Endothelial cell of umbilical vein (primary cell): ENCODE measurements around the gene PPME1. TPM values are rescaled to one million over a fixed set of nuclear protein-coding genes. Genes with fewer than 3 reads are reported as not detected.

Source experiments
- BruUV-seq: library from RNA; stranded (reverse); fragments of 400-500 nt; replicated peaks from 2 replicates; lab custom pipeline; 2021; lab: Mats Ljungman, UMichigan
- CTCF ChIA-PET: fragments of 300-600, 350-600 bp; sonication (Branson Sonifier 250); formaldehyde crosslinking; loops from one replicate; lab custom pipeline; 2021; ENCODE audit warnings: antibody characterized with exemption, inconsistent platforms; lab: Charles Lee
- POLR2A ChIA-PET: fragments of 300-600, 350-600 bp; sonication (Branson Sonifier 250); formaldehyde crosslinking; loops from one replicate; lab custom pipeline; 2021; ENCODE audit warnings: antibody characterized with exemption, inconsistent platforms; lab: Charles Lee
- DNase-seq: peaks from one replicate; pipeline ENCODE4 v3.0.0-alpha.2; 2011; ENCODE audit warnings: low read depth, low spot score
- FAIRE-seq: peaks from 2 replicates; lab custom pipeline; 2011; peaks lifted over from hg19 to GRCh38; lab: Jason Lieb, UNC
- H2AFZ ChIP-seq: 2 replicates; pipeline ENCODE4 v1.6.0; 2012; ENCODE audit warnings: low read depth, low read length, control low read depth, inconsistent platforms
- H3K27ac ChIP-seq: 2 replicates; pipeline ENCODE4 v1.5.1; 2011; ENCODE audit warnings: low read depth, mild to moderate bottlenecking, control low read depth, low read length, moderate library complexity; ENCODE audit not compliant: insufficient read depth
- H3K27me3 ChIP-seq, 2 experiments: 2 replicates each; pipeline versions ENCODE4 v1.6.0 to v1.6.1; 2011; ENCODE audit warnings: low read length in 2 of 2, mixed read lengths in 1 of 2; ENCODE audit not compliant: control insufficient read depth in 2 of 2, insufficient read depth in 2 of 2
- H3K36me3 ChIP-seq, 2 experiments: 2 replicates in 1 of 2; 3 replicates in 1 of 2; pipeline ENCODE4 v1.5.1; 2011; ENCODE audit warnings: low read length in 2 of 2, mild to moderate bottlenecking in 1 of 2, moderate library complexity in 1 of 2; ENCODE audit not compliant: control insufficient read depth in 2 of 2, insufficient read depth in 2 of 2; ENCODE audit errors: extremely low read depth in 1 of 2
- H3K4me1 ChIP-seq: 3 replicates; pipeline ENCODE4 v1.5.1; 2011; ENCODE audit warnings: mild to moderate bottlenecking, low read length; ENCODE audit not compliant: control insufficient read depth, insufficient read depth; ENCODE audit errors: extremely low read depth
- H3K4me2 ChIP-seq: 2 replicates; pipeline ENCODE4 v1.6.1; 2011; ENCODE audit warnings: low read length, control low read depth, mixed read lengths; ENCODE audit not compliant: insufficient read depth
- H3K4me3 ChIP-seq, 3 experiments: fragments of 200-600 bp in 1 of 3; sonication (generic), shearing (Covaris generic) in 1 of 3; replicated peaks in 1 of 3; 2 replicates each; pipeline ENCODE4 v1.5.1; 2011 to 2016; ENCODE audit warnings: control low read depth in 3 of 3, low read length in 3 of 3, mild to moderate bottlenecking in 2 of 3, inconsistent platforms in 1 of 3, low read depth in 1 of 3, moderate library complexity in 1 of 3; ENCODE audit not compliant: insufficient read depth in 1 of 3
- H3K79me2 ChIP-seq: 2 replicates; pipeline ENCODE4 v1.6.0; 2012; ENCODE audit warnings: low read length, inconsistent platforms; ENCODE audit not compliant: control insufficient read depth, insufficient read depth
- H3K9ac ChIP-seq: replicated peaks from 2 replicates; pipeline ENCODE3; 2011; ENCODE audit warnings: low read length, control low read depth; ENCODE audit not compliant: insufficient read depth; ENCODE audit errors: extremely low read depth
- H3K9me1 ChIP-seq: replicated peaks from 3 replicates; pipeline ENCODE4 v1.6.0; 2011; ENCODE audit warnings: mild to moderate bottlenecking, low read length; ENCODE audit not compliant: control insufficient read depth, insufficient read depth; ENCODE audit errors: extremely low read depth
- H3K9me3 ChIP-seq: replicated peaks from 2 replicates; pipeline ENCODE4 v1.5.1; 2012; ENCODE audit warnings: low read length, inconsistent platforms; ENCODE audit not compliant: control insufficient read depth, insufficient read depth
- H4K20me1 ChIP-seq: replicated peaks from 2 replicates; pipeline ENCODE3; 2011; ENCODE audit warnings: mild to moderate bottlenecking, low read length; ENCODE audit not compliant: control insufficient read depth, insufficient read depth; ENCODE audit errors: extremely low read depth
- CTCF ChIP-seq, 2 donors: IDR thresholded peaks; 1 replicate in 1 of 2; 2 replicates in 1 of 2; pipeline ENCODE4 v1.5.1; 2011; ENCODE audit warnings: low read length in 2 of 2, mild to moderate bottlenecking in 2 of 2, moderate library complexity in 2 of 2, control low read depth in 1 of 2, inconsistent platforms in 1 of 2, low read depth in 1 of 2; ENCODE audit not compliant: insufficient read depth in 1 of 2; ENCODE audit errors: extremely low read depth in 1 of 2
- EZH2 ChIP-seq: IDR thresholded peaks from 2 replicates; pipeline ENCODE4 v1.6.1; 2012; ENCODE audit warnings: borderline replicate concordance, low read depth, mild to moderate bottlenecking, moderate library complexity, low read length, inconsistent platforms; ENCODE audit not compliant: severe bottlenecking
- FOS ChIP-seq: IDR thresholded peaks from 2 replicates; pipeline ENCODE4 v1.6.1; 2011; ENCODE audit warnings: mild to moderate bottlenecking, low read length, moderate library complexity, borderline replicate concordance; ENCODE audit not compliant: insufficient read depth
- GATA2 ChIP-seq: IDR thresholded peaks from 2 replicates; pipeline ENCODE4 v1.7.0; 2011; ENCODE audit warnings: low read depth, mild to moderate bottlenecking, moderate library complexity, mixed read lengths, low read length; ENCODE audit not compliant: insufficient read length, insufficient read depth
- JUN ChIP-seq: IDR thresholded peaks from 2 replicates; pipeline ENCODE4 v1.6.1; 2011; ENCODE audit warnings: borderline replicate concordance, low read depth; ENCODE audit not compliant: insufficient read length, insufficient read depth
- MAX ChIP-seq: IDR thresholded peaks from 2 replicates; pipeline ENCODE4 v1.6.1; 2011; ENCODE audit not compliant: insufficient read depth, insufficient read length
- MYC ChIP-seq: IDR thresholded peaks from one replicate; pipeline ENCODE4 v1.6.1; 2011; ENCODE audit warnings: mild to moderate bottlenecking, low read depth, low read length
- POLR2A ChIP-seq: IDR thresholded peaks from 2 replicates; pipeline ENCODE4 v1.6.1; 2012; ENCODE audit warnings: low read depth, mild to moderate bottlenecking, control low read depth, low read length
- POLR2AphosphoS5 ChIP-seq: IDR thresholded peaks from 2 replicates; pipeline ENCODE4 v1.6.1; 2012; ENCODE audit warnings: low read depth, mild to moderate bottlenecking, control low read depth, low read length, moderate library complexity; ENCODE audit not compliant: insufficient read depth
- dilution Hi-C: fragments of 300-500 bp; cut with MboI; formaldehyde crosslinking; loops from one replicate; pipeline ENCODE4 v1.15.0; 2019; ENCODE audit warnings: low sequenced_read_pairs; ENCODE audit not compliant: extremely low pct_ligation_motif_present
- intact Hi-C: fragments of 100-400 bp; cut with micrococcal nuclease; formaldehyde crosslinking; loops from one replicate; pipeline ENCODE4 v1.10.0; 2022
- polyA plus RNA-seq, 4 experiments: library from polyadenylated mRNA; depleted of rRNA in 3 of 4; stranded (reverse) in 3 of 4; unstranded in 1 of 4; fragments of >200 nt; gene quantifications; 2 replicates each; pipeline versions ENCODE4 v1.2.1 to v1.2.3, GENCODE V29; 2011 to 2012; ENCODE audit warnings: missing spikeins in 1 of 4
- total RNA-seq: library from RNA; stranded (reverse); gene quantifications from 2 replicates; pipeline ENCODE4 v1.2.3, GENCODE V29; 2021

Gene PPME1
- total and polyA plus RNA-seq, 2 donors (not counting 3 experiments of a cell fraction or from before 2014, with no cell fraction given) = 37.2 to 49.9 TPM

- peaks cover 10% of the 10 kb centered on the region for H3K4me1 ChIP-seq
- H4K20me1 ChIP-seq = no peaks in the 10 kb centered on the region
- ChIA-PET CTCF (interaction anchor here (1.0 kb wide), 2 partner anchors 25 to 254 kb away, joined by 3 read pairs; partner anchors contain the start of genes C2CD3 and PPME1), POLR2A (no interaction called here)
- H3K9me1 ChIP-seq = no peaks in the 10 kb centered on the region
- H3K27me3 ChIP-seq = no peaks in the 10 kb centered on the region
- H3K79me2 ChIP-seq = no peaks in the 10 kb centered on the region
- intact Hi-C loops = no loop called here
- H3K9ac ChIP-seq = no peak overlapping the region
- dilution Hi-C loops = no loop called here
- no peak overlapping the region for H3K4me3 ChIP-seq
- BruUV-seq = no TSS peak
- DNase-seq = peak; percentile 32
- H3K4me2 ChIP-seq = peak overlapping the region; percentile 42
- no peak overlapping the region for H2AFZ ChIP-seq
- TF ChIP-seq CTCF (IDR thresholded peaks at IDR 0.05; ENCODE audit: extremely low read depth in 1 of 2, insufficient read depth in 1 of 2, low read depth in 1 of 2, low read length in 2 of 2) = no peak
- TF ChIP-seq POLR2AphosphoS5 = no peak
- TF ChIP-seq FOS = peak; percentile 58
- TF ChIP-seq JUN = peak; percentile 61
- no peak for TF ChIP-seq MYC
- no peak for TF ChIP-seq GATA2
- no peak for TF ChIP-seq MAX
- TF ChIP-seq POLR2A = no peak
- no peak for TF ChIP-seq EZH2
- no peaks in the 10 kb centered on the region for H3K36me3 ChIP-seq
- H3K9me3 ChIP-seq = no peaks in the 10 kb centered on the region
- no peak overlapping the region for H3K27ac ChIP-seq
- peak; percentile 81 for FAIRE-seq
These were observed 24.7 kb downstream of the PPME1 start for GRCh38 chr11:74195828-74196227.
